ENCODE data around the gene DRD1. TPM values are rescaled to one million over a fixed set of nuclear protein-coding genes. Genes with fewer than 3 reads are reported as not detected.

DRD1 gene
- total RNA-seq, 3 donors from 2014 or later = 0.09 TPM; not detected in 2

GRCh38 chr5:175472378-175472777 lies 28.4 kb upstream of the DRD1 start:
- intact Hi-C loops (cut with DNase I, micrococcal nuclease) = no loop called here
- H3K4me3 ChIP-seq = no peak overlapping the region
- ATAC-seq (no peak), DNase-seq (no peak)
- H3K4me1 ChIP-seq (ENCODE audit: low read depth) = no peaks in the 10 kb centered on the region
- no peak for TF ChIP-seq CTCF (IDR thresholded peaks at IDR 0.05)
- H3K9me3 ChIP-seq = no peaks in the 10 kb centered on the region
- H3K36me3 ChIP-seq (ENCODE audit: low read depth) = no peaks in the 10 kb centered on the region

- no peak for ATAC-seq
- Histone ChIP-seq H3K4me3 (no peak overlapping the region), H3K4me1 (ENCODE audit: low read depth) (no peaks in the 10 kb centered on the region), H3K9me3 (no peaks in the 10 kb centered on the region), H3K36me3 (ENCODE audit: low read depth) (no peaks in the 10 kb centered on the region)
- no peak for DNase-seq
- TF ChIP-seq CTCF (IDR thresholded peaks at IDR 0.05) = no peak
- intact Hi-C loops (cut with DNase I, micrococcal nuclease) = no loop called here
Measured at GRCh38 chr5:175471628-175472027, 27.6 kb upstream of the DRD1 start.

DNA sequence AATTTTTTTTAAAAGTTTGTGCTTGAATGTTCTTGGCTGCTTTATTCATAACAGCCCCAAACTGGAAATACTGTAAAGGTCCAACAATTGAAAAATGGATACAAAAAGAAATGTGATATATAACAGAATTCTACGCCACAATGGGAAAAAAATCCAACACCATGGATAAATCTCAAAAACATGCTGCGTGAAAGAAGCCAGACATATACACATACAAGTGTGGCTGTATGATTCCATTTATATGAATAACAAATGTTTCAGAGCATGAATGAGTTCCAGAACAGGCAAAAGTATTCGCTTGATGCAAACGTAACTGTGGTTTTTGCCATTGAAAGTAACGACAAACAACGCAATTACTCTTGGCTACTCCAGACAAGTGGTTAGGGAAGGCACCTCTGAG lies 27.2 kb upstream of the DRD1 start:
- H3K36me3 ChIP-seq (ENCODE audit: low read depth) = no peaks in the 10 kb centered on the region
- no peaks in the 10 kb centered on the region for H3K4me1 ChIP-seq (ENCODE audit: low read depth)
- intact Hi-C loops (cut with DNase I, micrococcal nuclease) = no loop called here
- no peaks in the 10 kb centered on the region for H3K9me3 ChIP-seq
- DNase-seq = no peak
- no peak for ATAC-seq
- TF ChIP-seq CTCF (IDR thresholded peaks at IDR 0.05) = no peak
- no peak overlapping the region for H3K4me3 ChIP-seq

GRCh38 chr5:175470781-175471180 lies 26.8 kb upstream of the DRD1 start:
- Histone ChIP-seq H3K4me1 (ENCODE audit: low read depth) (no peaks in the 10 kb centered on the region), H3K4me3 (no peak overlapping the region), H3K9me3 (no peaks in the 10 kb centered on the region), H3K36me3 (ENCODE audit: low read depth) (no peaks in the 10 kb centered on the region)
- no peak for ATAC-seq
- DNase-seq = no peak
- TF ChIP-seq CTCF (IDR thresholded peaks at IDR 0.05) = no peak
- intact Hi-C loops (cut with DNase I, micrococcal nuclease) = no loop called here

GRCh38 chr5:175469916-175470315 lies 25.9 kb upstream of the DRD1 start:
- Histone ChIP-seq H3K4me1 (ENCODE audit: low read depth) (no peaks in the 10 kb centered on the region), H3K4me3 (no peak overlapping the region), H3K9me3 (no peaks in the 10 kb centered on the region), H3K36me3 (ENCODE audit: low read depth) (no peaks in the 10 kb centered on the region)
- TF ChIP-seq CTCF (IDR thresholded peaks at IDR 0.05) = no peak
- ATAC-seq = no peak
- DNase-seq = no peak
- intact Hi-C loops (cut with DNase I, micrococcal nuclease) = no loop called here

DNA sequence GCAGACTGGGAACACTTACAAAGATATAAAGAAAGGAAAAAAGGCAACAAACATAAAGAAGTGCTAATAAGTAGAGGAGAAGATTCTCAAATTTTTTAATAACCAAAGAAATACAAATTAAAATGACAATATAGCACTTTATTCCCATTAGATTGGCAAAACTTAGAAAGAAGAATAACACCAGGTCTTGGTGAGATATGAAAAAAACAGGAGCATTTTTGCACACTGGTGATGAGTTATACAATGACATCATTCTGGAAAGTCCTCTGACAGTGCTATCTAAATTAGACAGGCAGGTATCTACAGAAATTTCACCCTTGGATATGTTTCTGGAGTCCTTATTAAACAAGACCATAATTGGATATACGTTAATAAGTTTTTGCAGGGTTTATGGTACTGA lies 24.9 kb upstream of the DRD1 start:
- DNase-seq (no peak), ATAC-seq (no peak)
- no peak for TF ChIP-seq CTCF (IDR thresholded peaks at IDR 0.05)
- intact Hi-C loops (cut with DNase I, micrococcal nuclease) = no loop called here
- no peaks in the 10 kb centered on the region for H3K9me3 ChIP-seq
- H3K4me3 ChIP-seq = no peak overlapping the region
- no peaks in the 10 kb centered on the region for H3K4me1 ChIP-seq (ENCODE audit: low read depth)
- H3K36me3 ChIP-seq (ENCODE audit: low read depth) = no peaks in the 10 kb centered on the region

All from mucosa of descending colon (tissue), 3 donors.